NCI-H2171 treated with DMSO at 0.1 percent for 48 hours (cell line): Measurements from ENCODE around the gene PPP2R3B.
"Not testable (repeated sequence)": the region's sequence is repeated elsewhere in the genome, so short reads cannot be mapped to it uniquely, and the experiment has no call there.

ENCODE experiments used
- DNase-seq: peaks from one replicate; lab custom pipeline; 2025; lab: John Stamatoyannopoulos, UW

The PPP2R3B gene

DNA sequence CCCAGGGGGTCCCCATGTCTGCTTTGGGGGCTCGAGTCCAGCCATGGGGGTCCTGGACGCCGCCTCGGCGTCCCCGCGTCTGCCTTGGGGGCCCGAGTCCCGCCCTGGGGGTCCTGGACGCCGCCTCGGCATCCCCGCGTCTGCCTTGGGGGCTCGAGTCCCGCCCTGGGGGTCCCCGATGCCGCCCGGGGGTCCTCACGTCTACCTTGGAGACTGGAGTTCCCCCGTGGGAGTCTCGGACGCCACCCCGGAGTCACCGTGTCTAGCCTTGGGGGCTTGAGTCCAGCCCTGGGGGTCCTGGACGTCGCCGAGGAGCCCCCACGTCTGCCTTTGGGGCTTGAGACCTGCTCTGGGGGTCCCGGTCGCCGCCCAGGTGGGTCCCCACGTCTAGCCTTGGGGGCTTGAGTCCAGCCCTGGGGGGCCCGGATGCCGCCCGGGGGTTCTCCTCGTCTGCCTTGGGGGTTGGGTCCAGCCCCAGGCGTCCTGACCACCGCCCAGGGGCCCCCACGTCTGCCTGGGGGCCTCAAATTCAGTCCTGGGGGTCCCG, 67.1 kb downstream of the PPP2R3B start:
- no peak for DNase-seq

DNA sequence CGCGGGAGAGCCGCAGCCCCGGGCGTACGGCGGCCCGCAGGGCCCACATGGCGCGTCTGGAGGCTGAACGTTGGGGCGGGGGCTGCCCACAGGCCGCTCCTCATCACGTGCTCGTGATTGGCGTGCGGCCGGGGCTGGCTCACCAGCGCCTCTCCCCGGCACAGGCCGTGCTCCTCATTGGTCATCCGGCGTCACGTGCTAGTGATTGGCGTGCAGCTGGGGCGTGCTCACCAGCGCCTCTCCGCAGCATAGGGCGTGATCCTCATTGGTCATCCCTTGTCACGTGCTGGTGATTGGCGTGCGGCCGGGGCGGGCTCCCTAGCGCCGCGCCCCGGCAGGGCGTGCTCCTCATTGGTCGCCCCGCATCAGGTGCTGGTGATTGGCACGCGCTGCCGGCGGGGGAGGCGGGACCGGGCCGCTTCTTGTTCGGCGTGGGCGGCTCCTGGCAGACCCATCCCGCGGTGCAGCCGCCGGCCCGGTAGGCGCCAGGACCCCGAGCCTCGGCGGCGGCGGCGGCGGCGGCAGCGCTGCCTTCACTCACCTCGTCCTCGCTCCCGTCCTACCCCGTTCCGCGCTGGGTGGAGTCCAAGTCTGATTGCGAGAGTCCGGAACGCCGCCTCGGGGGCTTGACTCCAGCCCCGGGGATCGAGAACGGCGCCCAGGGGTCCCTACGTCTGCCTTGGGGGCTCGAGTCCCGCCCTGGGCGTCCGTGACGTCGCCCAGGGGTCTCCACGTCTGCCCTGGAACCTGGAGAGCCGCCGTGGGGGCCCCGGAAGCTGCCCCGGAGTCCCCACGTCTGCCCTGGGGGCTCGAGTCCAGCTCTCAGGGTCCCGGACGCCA, 67.7 kb downstream of the PPP2R3B start, which contains the start of gene GTPBP6:
GTPBP6 (minus strand) TSS at position 58 of the 840 bp plus-strand sequence; CDS start at position 49, 9 bp downstream.
- no peak for DNase-seq

DNA sequence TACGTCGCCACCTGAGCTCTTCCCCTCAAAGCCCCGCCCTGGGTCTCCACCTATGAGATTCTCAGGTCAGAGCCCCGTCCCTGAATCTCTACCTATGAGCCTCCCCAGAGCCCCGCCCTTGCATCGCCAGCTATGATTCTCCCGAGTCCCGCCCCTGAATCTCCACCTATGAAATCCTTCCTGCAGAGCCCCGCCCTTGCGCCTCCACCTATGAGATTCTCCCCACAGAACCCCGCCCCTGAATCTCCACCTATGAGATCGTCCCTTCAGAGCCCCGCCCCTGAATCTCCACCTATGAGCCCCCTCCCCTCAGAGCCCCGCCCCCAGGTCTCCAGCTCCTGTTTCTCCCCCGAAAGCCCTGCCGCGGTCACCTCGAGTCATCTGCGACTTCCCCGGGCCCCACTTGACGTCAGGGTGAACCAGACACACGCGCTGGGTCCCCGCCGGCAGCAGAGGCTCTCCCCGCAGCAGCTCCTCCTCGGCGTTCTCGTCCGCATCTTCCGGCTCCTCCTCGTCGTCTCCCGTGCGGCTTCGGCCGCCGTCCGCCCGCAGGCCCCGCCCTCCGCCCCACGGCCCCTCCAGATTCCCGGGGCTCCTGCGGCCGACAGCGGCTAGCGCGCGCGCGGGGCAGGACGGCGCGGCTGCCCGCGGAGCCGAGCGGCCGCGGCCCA, 68.5 kb downstream of the PPP2R3B start:
- no peak for DNase-seq

DNA sequence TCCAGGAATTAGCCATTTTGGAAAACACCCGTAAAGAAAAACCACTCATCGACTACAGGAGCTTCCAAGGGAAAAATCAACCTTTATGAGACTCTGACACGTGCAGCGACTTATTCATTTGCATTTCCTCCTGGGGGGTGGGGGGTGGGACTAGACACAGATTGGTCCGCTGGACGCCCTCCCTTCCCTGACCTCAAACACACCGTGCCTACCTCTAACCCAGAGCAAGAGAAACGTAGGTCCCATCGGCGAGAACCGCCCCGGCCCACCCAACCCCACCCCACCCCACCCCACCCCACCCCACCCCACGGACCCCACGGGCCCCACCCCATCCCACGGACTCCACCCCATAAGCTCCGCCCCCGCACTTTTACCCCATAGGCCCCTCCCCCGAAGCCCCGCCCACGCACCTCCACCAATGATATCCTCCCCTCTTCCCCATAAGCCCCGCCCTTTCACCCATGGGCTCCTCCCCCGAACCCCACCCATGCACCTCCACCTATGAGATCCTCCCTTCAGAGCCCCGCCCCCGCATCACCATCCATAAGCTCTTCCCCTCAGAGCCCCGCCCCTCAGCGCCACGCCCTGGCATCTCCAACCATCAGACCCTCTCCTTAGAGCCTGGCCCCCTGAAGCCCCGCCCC, 69.2 kb downstream of the PPP2R3B start:
- no peak for DNase-seq

DNA sequence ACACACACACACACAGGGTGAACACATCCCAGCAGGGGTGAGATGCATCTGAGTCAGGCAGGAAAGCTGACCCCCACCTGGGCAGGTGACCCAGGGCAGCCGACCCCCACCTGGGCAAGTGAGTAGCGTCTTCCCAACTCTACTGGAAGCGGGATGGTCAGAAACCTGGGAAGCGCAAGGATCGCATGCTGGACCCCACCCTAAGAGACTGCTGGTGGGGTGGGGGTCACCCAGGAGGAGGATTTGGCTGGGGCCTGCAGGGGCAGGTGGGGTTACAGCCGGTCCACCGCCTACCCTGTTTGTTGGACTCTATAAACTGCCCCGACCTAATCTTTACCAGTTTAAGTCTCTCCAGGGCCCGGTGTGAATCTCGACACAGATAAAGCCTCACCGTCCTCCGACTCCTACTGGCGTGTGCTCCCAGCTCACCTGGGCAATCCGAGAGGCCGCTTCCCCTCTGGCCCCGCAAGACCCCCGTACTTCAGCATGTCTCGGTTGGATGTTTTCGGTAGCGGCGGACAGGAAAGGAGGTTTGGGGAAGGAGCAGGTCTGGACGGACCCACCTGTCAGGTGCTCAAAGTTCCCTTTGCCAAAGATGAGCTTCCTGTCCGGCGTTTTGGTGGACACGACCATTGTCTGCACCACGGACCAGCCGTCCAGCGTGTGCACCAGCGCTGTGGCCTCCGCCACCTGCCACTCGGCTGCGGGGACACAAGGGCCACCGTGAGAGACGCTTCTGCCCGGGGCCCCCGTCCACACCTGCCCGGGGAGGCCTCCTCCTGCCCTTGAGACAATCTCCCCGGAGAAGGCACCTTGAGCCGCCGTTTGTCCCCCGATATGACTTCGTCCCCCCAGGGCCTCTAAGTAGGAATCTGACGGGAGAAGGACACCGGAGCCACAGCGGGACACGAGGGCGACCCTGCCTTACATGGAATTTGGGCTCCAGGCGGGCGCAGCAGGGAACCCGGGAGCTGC, 70.1 kb downstream of the PPP2R3B start:
- DNase-seq, result no peak

DNA sequence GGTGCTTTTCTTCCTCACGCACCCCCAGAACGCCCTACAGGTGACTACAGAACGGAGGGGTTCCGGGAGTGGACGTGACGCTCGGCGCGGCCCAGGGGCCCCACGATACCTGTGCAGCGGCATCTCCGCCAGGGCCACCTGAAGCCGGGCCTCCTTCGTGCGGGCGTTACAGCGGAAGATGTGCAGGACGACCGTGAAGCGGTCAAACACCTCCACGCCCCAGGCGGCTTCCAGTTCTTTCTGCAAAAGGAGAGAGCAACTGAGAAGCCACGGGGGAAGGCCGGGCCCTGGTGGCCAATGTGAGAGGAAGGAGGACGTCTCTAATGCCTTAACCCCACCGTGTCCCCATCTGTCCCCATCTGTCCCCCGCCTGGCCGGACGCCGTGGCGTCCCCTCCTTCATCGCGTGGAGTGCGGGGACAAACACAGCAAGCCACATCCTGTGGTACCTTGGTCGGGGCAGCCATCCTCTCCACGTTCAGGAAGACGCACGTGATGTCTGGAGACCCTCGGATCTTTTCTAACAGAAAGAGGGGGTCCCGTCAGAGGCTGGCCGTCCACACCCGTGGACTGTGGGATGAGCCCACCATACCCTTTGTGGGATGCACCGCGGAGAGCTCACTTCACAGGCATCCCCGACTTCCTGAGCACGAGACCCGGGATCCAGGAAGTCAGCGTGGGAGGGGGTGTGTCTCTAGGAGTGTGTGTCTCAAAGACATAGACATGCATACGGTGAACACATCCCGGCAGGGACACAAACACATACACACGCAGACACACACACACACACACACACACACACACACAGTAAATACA, 71.7 kb downstream of the PPP2R3B start:
- no peak for DNase-seq

DNA sequence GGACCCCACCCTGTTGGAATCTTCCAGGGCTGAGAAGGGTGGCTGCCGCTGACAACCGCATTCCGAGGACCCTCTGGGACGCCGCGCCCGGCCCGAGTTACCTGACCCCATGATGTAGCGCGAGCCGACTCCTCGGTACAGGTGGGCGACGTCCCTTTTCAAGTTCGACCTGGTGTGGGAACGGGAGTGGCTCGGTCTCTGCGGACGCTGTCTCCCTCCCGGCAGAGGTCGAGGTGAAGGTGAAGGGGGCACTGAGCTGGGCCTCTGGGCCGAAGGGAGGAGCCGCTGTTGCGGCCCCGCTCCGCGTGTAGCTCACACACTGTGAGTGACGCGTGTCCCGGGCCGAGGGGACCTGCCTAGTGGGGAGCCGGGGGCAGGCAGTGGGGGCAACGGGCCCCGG, 72.7 kb downstream of the PPP2R3B start:
- DNase-seq, result no peak

DNA sequence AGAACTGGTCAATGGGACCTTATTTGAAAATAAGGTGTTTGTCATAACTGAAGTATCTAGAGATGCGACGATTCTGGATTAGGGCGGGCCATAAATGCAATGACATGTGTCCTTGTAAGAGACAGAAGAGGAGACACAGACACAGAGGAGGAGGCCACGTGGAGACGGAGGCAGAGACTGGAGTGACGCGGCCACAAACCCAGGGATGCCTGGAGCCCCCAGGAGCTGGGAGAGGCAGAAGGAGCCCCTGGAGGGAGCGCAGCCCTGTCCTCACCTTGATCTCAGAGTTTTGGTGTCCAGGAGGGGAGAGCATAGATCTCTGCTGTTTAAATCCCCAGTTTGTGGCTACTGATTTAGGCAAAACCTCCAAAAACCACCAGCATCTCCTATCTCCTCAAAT, 73.2 kb downstream of the PPP2R3B start:
- DNase-seq, result no peak

DNA sequence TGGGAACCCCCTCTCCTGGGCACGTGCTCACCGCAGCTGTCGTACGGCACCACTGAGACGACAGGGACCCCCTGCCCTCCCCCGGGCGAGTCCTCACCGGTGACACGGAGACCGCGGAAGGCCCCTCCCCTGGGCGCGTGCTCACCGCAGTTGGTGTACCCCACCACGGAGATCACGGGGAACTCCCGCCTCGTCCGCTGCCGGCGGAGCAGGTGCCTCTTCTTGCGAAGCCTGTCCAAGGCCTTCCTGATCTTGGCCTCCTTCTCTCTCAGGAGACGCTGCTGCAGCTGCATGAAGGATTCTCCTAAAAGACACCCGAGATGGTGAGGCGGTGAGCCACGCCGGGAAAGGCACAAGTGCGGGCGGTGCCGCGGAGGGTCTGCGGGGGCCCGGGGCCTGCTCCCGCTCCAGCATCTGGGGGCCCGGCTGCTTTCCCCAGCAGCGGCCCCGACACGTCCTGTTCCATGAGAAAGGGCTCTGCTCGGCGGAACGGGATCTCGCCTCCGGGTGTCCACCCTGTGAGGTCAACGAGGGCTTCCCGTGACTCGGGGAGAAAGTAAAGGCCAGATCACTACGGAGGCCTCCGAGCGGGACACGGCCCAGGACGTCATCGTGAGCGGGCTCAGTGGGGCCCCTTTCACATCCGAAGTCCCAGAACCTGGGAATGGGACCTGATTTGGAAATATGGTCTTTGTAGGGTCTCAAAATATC, 73.9 kb downstream of the PPP2R3B start:
- DNase-seq, result no peak

DNA sequence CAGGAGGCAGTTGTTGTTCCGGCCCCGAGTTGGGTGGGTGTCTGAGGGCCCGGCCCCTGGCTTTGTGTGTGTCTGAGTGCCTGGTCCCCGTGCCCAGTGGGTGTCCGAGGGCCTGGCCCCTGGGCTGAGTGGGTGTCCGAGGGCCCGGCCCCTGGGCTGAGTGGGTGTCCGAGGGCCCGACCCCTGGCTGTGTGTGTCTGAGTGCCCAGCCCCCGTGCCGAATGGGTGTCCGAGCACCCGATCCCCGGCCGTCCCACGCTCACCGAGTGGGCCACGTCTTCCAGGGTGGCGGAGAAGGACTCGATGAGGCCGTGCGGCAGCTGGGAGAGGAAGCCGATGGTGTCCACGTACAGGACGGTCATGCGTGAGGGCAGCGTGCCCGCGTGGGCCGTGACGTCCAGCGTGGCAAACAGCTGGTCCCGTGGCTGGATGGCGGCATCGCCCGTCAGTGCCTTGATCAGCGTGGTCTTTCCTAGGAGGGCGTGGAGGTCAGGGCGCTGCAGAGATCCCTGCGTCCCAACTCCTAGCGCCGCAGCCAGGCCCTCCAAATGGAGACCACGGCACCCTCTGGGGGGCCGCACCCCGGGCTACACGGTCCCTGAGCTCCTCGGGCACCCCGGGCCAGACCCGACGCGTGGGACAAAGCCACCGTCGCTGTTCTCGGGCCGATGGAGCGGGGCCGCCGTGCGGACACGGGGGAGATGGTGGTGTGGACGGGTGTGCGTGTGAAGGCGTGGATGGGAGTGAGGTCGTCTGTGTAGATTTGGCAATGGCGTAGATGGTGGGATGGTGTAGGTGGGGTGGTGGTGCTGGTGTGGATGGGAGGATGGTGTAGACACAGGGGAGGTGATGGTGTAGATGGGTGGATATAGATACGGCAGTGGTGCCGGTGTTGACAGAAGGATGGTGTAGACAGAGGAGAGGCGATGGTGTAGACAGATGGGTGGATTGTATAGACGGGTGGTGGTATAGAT, 75.3 kb downstream of the PPP2R3B start:
- no peak for DNase-seq

DNA sequence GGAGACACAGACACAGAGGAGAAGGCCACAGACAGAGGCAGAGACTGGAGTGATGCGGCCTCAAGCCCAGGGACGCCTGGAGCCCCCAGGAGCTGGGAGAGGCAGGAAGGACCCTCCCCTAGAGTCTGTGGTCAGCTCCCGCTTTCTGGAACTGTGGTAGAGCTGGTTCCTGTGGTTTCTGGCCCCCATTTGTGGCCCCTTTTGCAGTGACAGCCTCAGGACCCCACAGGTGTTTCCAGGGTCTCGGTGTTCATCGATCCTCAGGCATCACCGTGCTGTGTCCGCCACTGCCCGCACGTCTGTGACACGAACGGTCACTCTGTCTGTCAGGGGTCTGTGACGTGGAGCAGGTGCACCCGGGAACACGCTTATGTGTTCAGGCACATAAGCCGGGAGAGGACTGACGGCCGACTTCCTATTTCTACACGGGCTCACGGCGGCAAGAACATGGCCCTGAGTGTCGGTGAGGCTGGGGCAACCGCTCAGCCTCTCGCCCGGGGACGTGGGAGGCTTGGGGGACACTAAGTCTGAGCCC, 76.0 kb downstream of the PPP2R3B start:
- DNase-seq, result no peak

DNA sequence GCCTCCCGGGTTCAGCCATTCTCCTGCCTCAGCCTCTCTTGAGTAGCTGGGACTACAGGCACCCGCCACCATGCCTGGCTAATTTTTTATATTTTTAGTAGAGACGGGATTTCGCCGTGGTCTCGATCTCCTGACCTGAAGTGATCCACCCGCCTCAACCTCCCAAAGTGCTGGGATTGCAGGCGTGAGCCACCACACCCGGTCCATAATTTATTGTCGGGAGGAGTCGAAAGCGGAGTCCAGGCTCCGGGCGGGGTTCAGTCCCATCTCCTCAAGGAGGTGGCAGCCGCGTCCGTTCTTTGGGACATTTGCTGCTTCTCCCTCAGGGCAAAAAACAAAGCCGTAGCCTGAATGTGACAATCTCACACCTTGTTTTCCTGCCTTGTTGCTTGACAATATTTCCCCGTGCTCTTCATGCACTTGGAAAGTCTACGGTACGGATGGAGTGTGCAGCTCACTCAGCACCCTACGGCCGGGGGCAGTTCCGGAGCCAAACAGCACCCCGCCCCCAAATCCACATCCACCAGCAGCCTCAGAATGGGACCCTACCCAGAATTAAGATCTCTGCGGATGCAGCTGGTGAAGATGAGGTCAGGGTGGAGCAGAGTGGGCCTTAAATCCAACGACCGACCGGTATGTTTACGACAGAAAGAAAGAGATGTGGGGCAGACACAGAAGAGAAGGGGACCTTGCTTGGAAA, 77.7 kb downstream of the PPP2R3B start:
- no peak for DNase-seq

DNA sequence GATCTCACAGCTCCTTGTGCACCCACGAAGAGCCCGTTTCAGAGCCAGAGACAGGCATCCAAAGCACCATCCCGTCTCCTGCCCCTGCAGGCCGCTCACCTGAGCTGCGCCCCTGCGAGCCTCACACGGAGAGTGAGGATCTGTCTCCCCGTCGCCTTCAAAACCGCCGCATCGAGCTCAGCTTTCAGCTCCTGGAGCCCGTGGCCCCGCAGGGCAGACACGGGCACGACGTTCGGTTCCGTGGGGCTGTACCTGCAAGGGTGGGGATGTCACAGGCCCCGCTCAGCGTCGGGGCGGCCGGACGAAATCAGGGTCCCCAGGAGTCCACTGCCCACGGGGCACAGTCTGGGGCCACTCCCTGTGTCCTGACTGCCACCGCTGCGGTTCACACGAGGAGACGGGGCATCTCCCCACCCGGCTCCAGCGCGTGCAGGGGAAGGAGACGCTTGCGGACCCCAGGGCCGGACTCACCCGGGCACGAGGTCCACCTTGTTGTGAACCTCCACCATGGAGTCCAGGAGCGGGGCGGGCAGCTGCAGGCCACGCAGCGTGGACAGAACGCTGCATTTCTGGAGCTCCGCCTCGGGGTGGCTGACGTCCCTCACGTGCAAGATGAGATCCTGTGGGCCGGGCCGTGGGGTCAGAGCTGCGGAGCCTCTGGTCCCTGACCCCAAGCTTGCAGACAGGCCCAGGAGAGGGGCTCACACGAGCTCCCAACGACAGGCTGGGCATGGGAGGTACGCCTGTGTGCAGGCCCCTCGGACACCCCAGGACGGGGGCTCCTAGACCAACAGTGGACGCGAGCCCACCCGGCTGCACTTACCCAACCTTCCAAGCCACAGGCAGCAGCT, 79.2 kb downstream of the PPP2R3B start:
- DNase-seq, result no peak

DNA sequence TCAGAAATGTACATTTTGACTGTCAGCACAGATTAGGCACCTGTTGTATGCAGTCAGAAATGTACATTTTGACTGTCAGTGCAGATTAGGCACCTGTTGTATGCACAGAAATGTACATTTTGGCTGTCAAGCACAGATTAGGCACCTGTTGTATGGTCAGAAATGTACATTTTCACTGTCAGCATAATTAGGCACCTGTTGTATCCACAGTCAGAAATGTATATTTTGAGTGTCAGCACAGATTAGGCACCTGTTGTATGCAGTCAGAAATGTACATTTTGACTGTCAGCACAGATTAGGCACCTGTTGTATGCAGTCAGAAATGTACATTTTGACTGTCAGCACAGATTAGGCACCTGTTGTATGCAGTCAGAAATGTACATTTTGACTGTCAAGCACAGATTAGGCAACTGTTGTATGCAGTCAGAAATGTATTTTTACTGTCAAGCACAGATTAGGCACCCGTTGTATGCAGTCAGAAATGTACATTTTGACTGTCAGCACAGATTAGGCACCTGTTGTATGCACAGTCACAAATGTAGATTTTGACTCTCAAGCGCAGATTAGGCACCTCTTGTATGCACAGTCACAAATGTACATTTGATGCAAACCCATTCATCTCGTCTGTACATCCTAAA, 80.0 kb downstream of the PPP2R3B start:
- DNase-seq, result not testable (repeated sequence)

DNA sequence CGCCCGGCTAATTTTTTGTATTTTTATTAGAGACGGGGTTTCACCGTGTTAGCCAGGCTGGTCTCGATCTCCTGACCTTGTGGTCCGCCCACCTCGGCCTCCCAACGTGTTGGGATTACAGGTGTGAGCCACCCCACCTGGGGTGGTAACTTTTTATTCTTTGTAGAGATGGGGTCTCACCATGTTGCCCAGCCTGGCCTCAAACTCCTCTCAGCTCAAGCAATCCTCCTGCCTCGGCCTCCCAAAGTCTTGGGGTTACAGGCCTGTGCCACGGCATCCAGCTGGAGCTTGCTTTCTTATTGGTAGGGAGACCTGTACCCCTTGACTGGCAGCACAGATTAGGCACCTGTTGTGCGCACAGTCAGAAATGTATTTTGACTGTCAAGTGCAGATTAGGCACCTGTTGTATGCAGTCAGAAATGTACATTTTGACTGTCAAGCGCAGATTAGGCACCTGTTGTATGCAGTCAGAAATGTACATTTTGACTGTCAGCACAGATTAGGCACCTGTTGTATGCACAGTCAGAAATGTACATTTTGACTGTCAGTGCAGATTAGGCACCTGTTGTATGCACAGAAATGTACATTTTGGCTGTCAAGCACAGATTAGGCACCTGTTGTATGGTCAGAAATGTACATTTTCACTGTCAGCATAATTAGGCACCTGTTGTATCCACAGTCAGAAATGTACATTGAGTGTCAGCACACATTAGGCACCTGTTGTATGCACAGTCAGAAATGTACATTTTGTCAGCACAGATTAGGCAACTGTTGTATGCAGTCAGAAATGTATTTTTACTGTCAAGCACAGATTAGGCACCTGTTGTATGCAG, 80.7 kb downstream of the PPP2R3B start:
- DNase-seq, result not testable (repeated sequence)
